NCI-H2107 (cell line): ENCODE measurements around the gene ZBTB7C.

Source experiments
- DNase-seq: peaks from one replicate; lab custom pipeline; 2025; lab: John Stamatoyannopoulos, UW

Gene ZBTB7C

DNA sequence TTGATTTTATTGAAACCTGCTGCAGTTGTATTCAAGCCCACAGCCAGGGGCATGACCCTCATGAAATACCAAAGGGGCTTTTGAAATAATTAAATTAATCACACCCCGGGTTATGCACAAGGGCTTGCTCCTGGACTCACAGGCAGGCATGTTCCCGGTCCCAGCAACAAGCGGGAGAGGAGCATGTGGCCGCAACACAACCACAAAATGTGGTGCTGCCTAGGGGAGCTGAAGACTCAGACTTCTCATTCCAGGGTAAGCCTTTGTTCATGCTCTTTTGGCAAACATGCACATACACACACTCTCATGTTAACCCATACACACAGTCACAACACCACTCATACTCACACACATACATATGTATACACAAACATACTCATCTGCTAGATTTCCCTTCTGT is 245.1 kb downstream of the ZBTB7C start:
- no peak for DNase-seq

DNA sequence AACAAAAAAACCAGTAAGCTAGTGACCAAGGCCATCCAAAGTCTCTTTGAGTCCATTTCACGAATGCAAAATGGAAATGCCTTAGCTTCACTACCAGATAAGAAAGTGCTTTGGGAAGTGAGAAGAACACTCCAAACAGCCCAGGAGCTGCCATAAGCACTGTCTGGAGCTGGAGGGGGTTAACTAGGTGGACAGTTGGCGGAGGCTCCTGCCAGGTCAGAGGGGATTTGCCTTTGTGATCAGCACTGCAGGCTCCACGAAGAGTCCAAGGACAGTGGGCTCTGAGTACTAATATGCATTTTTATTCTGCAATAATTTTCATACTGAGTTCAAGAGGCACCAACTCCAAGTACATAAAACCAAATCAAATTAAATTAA is 245.5 kb downstream of the ZBTB7C start:
- DNase-seq = no peak

DNA sequence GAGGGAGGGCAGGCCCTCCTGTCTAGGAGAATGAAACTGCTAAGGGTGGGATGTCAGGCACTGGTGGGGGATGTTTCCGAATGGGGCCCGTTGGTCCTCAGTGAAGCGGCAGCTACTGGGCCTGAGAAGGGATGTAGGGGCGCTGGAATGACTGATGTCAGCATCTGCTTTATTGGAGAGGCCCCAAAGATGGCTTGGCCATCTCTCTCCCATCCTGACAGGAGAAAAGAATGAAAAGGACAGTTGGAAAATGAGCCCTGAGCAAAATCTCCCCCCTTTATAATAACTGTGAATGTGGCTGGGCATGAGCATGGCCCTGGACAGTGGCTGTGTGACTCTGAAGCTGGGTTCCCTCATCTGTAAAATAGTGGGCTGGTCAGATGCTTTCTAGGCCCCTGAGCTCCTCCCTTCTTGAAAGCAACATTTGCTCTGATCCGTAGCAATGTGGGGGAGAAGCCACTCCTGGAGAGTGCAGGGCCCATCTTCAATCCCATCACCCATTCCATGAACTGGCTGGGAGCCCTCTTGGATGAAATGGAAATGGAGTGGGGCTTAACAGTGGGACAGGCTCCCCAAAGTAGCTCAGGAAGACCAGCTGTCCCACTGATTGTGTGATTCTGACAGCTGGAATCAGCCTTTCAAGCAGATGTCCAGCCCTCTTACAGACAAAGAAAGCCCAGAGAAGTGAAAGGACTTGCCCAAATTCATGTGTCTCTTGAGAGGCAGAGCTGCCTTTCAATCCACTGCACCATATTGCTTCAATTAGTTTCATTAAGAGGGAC is 246.0 kb downstream of the ZBTB7C start:
- DNase-seq = no peak

DNA sequence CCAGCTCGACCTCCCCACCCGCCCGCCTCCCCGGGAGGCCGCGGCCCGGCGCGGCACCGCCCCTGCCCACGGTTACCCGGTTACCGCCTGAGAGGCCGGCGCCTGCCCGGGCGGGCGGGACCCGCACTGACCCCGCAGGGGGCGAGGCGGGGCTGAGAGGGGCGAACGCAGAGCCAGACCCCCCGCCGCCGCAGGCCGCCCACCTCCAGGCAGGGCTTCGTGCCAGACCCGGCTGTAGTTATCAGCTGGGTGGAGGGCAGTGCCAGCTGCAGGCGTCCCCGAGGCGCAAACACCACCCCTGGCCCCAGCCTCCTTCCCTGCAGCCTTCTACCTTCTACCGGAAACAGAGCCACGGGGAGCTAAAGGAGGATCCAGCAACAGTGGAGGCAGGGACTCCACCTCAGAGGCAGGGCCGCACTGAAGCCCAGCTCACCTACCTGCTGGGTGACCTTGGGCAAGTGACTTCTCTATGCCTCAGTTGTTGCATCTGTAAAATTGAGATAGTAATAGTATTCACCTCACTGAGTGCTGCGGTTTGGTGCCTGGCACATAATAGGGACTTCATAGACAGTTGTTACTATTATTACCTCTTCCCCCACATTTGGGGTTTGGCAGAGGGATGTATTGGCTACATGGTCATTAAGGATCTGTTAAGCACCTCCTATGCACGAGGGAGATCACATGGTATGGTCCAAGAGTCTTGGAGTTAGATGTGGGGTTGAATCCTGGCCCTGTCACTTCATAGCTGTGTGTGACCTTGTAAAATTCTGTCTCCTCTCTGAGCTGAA is 247.1 kb downstream of the ZBTB7C start:
- peak; percentile 69 for DNase-seq

DNA sequence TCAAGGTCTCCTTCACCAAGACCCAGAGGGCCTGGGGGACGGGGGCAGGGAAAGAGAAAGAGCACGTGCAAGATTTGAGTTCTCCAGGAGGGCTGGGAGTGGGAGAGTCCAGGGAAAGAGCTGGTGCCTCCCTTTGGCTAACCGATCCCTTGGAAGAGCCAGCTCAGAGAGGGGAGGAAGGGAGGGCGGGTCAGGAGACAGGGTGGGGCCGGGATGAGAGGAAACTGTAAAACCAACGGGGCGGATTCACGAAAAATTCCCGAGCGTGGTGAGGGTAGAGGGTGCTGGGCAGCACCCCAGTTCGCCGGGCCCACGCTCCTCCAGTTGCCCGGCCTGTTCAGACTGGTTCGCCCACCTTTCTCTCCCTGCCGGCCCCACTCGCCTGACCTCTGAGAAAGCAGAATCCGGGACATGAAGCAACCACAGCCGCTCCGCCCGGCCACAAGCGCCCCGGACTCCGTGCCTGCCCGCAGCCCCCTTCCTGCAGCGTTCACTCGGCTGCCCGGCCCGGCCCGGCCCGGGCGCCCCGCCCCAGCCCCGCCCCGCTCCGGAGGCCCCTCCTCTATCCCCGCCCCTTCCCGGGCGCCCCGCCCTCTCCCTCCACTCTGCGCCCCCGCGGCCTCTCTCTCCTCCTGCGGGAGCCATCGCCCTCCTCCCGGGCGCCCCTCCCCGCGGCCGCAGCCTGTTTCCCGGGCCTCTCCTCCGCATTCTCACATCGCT is 247.8 kb downstream of the ZBTB7C start:
- peak; percentile 84 for DNase-seq

- DNase-seq = no peak
These were observed 248.6 kb downstream of the ZBTB7C start for GRCh38 chr18:48160622-48161021.

DNA sequence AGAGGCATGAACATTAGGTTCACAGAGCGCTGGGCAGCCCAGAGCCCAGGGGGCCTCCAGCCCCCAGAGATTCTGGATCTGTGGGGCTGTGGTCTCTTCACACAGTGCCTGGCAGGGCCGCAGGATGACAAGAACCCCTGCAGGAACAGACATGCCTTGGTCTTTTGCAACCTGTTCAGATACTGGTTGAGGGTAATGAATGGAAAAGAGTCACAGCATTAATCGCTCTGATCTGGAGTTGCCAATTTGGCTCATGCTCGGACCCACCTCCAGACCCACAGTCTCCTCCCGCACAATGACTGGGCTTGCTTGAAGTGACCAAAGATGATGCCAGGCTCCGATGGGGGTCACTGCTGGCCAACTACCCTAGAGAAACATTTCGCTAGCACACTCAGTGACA is 249.4 kb downstream of the ZBTB7C start:
- no peak for DNase-seq

DNA sequence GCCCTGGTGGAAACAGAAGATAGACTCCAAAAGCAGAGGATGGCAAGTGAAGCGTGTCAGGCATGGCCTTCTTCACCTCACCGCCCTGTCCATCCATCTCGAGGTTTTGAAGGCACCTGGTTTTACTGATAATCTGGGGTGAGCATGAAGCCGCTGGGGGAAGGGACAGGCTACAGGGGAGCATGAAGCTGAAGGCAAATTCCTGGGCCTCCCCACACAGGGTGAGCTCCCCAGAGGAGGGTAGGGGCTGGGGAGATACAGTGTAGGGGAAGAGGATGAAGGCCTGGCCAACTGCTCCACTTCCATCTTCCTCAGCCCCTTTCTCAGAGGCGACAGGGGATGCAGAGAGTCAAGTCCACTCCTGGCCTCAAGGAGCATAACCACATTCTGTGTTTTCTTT is 250.5 kb downstream of the ZBTB7C start:
- no peak for DNase-seq

- no peak for DNase-seq
These were observed 251.2 kb downstream of the ZBTB7C start for GRCh38 chr18:48157956-48158355.

GRCh38 chr18:48155856-48156255 is 253.3 kb downstream of the ZBTB7C start:
- no peak for DNase-seq

DNA sequence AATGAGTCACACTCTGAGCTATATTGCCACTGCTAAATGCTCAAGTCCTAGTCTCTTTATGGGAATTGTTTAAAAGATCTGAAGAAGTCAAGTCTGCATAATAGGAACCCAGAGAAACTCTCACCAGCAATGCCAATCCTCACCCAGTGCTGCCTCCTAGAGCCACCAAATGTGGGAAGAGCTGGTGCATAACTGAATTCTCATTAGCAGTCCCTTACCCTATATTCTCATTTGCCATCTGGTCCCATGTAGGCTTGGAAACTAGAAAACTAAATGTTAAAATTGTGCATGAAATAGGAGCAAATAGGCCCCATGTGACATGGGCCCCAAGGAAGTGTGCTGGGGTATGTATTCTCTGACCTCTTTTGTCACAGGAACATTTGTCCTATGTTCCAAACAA is 254.4 kb downstream of the ZBTB7C start:
- DNase-seq = no peak

GRCh38 chr18:48153613-48154481 is 255.3 kb downstream of the ZBTB7C start:
- no peak for DNase-seq

DNA sequence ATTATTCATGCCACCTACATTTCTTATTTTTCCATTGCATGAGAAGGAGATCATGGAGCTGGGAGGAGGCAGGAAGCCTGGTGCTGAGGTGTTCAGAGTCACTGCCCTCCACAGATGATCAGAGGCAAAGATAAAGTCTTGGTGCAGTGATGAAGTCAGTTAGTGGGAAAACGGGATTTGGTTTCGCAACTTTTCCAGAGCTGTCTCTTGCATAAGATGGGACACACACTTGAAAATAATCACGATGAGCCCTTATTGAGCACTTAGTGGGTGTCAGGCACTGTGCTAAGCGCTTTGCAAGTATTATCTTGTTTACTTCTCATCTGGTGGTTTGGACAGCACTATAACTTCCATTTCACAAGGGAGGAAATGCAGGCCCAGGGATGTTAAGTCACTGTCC is 256.6 kb downstream of the ZBTB7C start:
- DNase-seq = no peak

DNA sequence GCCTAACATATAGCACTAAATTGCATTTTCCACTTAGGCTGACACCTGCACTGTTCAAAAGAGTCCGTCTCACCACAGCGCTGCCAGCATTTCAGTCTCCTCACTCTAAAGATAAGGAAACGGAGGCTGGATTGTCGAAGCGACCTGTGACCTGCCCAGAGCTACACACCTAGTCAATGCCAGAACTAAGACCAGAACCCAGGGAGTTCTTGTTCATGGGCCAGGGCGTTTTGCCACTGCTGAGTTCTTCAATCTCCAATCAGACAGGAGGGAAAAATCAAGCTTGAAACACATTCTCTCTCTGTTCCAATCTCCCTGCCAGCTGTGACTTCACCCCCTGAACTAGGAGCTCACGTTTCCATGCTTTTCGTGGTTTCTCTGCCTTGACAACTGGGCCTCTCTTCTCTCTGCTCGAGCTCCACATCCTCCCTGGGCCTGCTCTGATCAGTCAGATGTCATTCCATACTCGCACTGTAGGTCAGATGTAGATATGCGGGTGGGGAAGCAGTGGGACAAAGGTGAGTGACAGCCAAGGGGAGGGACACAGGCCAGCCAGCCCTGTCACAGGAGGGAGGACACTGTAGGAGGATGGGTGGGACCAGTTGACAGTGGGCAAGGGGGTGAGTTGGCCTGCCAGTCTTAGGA is 257.6 kb downstream of the ZBTB7C start:
- no peak for DNase-seq

- no peak for DNase-seq
These were observed 260.0 kb downstream of the ZBTB7C start for GRCh38 chr18:48149020-48149685.

GRCh38 chr18:48142994-48143393 is 266.2 kb downstream of the ZBTB7C start:
- DNase-seq = no peak

DNA sequence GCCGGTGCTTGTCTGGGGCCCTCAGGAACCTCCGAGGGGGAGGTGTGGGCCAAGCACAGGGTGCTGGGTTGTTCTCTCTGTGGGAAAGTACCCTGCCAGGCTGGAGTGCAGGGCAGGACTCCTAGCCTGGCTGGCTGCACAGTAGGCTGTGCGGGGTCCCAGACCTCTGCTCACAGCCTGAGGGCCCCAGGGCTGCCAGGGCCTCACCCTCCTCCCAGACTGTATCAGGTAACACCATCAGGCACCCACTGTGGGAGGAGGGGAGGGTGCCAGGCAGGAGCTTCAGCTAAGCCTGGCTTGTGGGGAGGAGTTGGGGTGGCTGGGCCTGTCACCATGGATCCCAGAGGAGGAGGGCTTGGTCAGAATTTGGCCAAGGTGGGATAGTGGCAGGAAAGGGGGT is 266.8 kb downstream of the ZBTB7C start:
- DNase-seq = no peak

- no peak for DNase-seq
These were observed 268.5 kb downstream of the ZBTB7C start for GRCh38 chr18:48140731-48141130.

DNA sequence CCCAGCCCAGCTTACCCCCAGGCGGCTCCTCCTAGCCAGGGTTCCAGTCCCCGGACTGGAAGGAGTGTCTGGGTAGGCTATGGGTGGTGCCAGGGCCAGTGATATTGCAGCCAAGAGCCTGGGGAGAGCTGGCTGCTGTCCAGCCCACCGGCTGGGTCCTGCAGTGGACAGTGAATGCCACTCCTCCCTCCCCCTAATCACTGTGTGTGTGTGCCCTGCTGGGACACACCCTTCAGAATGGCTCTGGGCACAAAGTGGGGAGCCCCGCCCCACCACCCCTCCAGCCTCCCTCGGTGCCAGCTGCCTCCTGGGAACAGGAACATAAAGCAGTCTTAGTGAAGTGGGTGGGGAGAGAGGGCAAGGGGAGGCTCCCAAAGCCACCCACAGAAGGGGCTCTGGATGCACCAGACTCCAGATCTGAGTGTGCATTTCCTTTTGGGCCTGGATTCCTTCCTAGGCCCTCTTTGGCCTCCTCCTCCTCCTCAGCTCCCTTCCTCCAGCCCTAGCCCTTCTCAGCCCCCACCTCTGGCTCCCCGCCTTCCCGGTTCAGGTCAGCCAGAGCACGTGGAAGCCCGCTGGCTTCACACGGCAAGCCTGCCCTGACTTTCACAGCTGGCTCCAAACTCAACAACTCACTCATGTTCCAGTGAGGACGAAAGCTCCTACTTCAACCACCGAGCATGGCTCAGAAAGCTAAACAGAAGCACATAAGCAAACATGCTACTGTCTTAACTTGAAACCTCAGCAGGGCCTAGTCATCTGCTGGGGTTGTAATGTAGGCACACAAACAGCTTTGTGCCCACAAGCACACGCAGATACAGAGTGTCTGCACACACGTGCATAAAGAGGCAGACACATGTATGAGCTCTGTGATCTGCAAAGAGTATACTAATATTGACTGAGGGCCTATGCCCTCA is 269.5 kb downstream of the ZBTB7C start:
- DNase-seq = peak; percentile 88
